NCI-H446 (cell line): ENCODE results near the gene NOD1.
"Not testable (repeated sequence)": the region's sequence is repeated elsewhere in the genome, so short reads cannot be mapped to it uniquely, and the experiment has no call there.

Experiments
- DNase-seq, 2 experiments: peaks; one replicate each; lab custom pipeline; 2025; lab: John Stamatoyannopoulos, UW

NOD1 gene, protein sequence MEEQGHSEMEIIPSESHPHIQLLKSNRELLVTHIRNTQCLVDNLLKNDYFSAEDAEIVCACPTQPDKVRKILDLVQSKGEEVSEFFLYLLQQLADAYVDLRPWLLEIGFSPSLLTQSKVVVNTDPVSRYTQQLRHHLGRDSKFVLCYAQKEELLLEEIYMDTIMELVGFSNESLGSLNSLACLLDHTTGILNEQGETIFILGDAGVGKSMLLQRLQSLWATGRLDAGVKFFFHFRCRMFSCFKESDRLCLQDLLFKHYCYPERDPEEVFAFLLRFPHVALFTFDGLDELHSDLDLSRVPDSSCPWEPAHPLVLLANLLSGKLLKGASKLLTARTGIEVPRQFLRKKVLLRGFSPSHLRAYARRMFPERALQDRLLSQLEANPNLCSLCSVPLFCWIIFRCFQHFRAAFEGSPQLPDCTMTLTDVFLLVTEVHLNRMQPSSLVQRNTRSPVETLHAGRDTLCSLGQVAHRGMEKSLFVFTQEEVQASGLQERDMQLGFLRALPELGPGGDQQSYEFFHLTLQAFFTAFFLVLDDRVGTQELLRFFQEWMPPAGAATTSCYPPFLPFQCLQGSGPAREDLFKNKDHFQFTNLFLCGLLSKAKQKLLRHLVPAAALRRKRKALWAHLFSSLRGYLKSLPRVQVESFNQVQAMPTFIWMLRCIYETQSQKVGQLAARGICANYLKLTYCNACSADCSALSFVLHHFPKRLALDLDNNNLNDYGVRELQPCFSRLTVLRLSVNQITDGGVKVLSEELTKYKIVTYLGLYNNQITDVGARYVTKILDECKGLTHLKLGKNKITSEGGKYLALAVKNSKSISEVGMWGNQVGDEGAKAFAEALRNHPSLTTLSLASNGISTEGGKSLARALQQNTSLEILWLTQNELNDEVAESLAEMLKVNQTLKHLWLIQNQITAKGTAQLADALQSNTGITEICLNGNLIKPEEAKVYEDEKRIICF

DNA sequence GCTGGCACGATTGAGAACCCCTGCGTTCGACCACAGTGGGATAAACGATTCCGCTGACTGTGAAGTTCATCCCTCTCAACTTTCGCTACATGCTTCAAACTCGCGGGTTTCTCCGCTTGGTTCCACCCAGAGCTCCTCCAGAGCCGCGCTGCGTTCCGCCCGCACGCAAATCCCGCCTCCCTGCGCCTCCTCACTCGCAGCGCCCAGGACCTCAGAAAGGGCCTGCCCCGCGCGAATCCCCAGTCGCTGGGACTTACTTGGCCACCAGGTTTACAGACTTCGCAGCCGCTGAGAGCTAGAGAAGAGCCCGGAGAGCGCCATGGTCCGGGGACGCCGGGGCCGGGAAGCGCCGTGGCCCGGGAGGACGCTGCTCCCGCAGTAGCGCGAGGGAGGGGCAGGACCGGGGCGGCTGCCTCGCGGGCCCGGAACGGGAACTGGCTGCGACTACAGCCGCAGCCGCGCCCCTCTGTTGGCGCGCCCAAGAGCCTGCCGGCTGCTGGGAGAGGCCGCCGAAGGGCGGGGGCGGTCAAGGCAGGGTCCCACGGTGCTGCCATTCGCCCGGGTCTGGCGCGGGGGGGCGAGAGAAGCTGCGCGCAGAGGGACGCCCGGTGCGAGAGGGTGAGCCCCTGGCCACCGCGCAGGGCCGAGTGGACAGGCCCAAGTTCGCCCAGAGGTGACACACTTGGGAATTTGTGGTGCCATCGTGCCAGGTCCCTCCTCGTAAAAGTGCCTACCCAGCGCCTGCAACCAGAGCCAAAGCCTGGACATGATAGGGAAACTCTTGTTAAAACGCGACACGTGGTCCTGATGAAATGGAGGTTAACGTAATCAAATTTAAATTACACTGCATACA is at the start of gene NOD1:
TSS of gene NOD1 (minus strand) at position 436 of the 853 bp plus-strand sequence. CDS start 21,863 bp downstream, outside the sequence.
- peak; percentile 15 to 77 for DNase-seq

DNA sequence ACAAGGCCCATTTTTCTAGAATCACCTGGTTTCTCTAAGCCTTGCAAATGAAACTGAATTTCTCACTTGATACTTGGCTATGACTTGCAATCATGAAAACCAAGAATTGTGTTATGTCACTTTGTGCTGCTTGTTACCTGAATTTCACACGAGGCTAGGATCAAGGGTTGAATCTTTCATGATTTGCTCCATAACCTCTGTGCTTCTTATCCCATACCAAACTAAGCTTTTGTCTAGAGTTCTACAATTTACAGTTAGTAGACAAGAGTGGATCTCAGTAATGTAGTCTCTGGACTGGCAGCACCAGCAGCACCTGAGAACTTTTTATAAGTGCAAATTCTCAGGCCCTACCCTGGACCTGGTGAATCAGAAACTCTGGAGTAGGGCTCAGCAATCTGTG is 48.7 kb upstream of the NOD1 start:
- not testable (repeated sequence) for DNase-seq

- DNase-seq, result no peak
Observed at GRCh38 chr7:30526163-30526562, 47.6 kb upstream of the NOD1 start.

- DNase-seq, result no peak
Observed at GRCh38 chr7:30525429-30525828, 46.8 kb upstream of the NOD1 start.

- DNase-seq, result no peak
Observed at GRCh38 chr7:30524545-30524944, 46.0 kb upstream of the NOD1 start.

DNA sequence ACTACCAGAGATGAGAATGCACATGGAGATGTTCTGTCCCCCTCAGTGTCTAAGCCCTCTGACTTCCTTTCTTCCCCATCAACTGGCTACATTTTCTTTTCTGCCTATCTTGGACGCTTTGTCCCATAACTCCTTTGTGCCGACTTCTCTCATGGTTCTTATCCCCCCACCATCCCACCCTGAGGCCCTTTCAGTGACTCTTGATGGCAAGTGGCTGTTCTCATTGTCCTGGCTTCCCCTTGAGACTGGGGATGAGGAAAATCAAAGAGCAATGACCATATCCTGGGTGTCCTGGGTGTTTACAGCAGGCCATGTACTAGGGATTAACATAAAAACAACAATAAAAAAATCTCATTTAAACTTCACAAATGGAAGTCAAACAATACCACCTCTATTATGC is 44.9 kb upstream of the NOD1 start:
- DNase-seq, result no peak

- DNase-seq, result no peak
Observed at GRCh38 chr7:30522159-30522558, 43.6 kb upstream of the NOD1 start.

DNA sequence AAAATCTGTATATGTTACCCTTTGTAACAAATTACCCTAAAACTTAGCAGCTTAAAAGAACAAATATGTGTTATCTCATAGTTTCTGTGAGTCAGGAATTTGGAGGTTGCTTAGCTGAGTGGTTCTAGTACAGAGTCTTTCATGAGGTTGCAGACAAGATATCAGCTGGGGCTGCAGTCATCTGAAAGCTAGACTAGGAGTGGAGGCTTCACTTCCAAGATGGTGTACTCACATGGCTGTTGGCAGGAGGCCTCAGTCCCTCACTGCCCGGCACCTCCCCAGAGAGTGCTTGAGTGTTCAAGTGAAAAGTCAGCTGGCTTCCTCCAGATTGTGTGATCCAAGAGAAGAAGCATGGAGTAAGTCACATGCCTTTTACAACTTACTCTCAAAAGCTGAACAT is 42.9 kb upstream of the NOD1 start:
- DNase-seq, result peak in 1 of 2 experiments; percentile 28

GRCh38 chr7:30519122-30519521 is 40.5 kb upstream of the NOD1 start:
- no peak for DNase-seq

GRCh38 chr7:30515761-30516160 is 37.2 kb upstream of the NOD1 start:
- DNase-seq, result no peak

DNA sequence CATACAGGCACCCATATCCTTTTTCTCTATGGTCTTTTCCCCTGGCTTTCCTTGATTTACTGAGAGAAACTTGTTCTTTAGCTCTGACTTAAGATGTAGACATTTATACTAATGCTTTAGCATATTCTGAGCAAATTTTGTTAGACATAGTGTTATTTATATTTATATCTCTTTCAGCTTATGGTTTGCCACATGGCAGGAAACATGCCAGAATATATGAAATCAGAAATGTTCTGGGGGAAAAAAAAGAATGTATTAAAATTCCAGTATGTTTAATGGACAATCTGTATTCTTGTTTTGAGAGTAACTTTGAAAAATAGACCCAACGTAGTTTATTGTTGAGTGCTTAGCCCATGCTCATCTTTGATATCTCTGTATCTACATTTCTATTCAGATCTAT is 36.2 kb upstream of the NOD1 start:
- no peak for DNase-seq

GRCh38 chr7:30514177-30514576 is 35.6 kb upstream of the NOD1 start:
- no peak for DNase-seq

DNA sequence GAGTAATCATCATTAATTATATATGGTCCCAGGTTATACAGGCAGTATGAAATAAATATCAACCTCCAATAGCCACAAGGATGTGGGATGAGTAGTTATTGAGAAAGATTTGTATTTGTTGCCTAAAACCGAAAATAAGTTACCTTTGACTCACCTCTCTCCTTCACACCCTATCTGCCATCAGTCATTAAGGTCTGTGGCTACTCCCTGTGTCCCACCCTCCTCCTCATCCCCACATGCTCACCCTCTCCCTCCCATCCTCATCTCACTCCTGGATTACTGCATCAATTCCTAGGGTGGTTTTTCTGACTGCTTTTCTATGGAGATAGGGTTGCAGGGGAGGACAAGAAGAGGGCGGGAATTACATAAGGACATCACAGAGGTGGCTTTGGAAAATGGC is 35.2 kb upstream of the NOD1 start:
- DNase-seq, result no peak

- no peak for DNase-seq
Observed at GRCh38 chr7:30511973-30512662, 33.5 kb upstream of the NOD1 start.

- DNase-seq, result no peak
Observed at GRCh38 chr7:30511494-30511893, 32.9 kb upstream of the NOD1 start.

- DNase-seq, result peak; percentile 8 to 57
Observed at GRCh38 chr7:30510124-30511075, 31.8 kb upstream of the NOD1 start.

DNA sequence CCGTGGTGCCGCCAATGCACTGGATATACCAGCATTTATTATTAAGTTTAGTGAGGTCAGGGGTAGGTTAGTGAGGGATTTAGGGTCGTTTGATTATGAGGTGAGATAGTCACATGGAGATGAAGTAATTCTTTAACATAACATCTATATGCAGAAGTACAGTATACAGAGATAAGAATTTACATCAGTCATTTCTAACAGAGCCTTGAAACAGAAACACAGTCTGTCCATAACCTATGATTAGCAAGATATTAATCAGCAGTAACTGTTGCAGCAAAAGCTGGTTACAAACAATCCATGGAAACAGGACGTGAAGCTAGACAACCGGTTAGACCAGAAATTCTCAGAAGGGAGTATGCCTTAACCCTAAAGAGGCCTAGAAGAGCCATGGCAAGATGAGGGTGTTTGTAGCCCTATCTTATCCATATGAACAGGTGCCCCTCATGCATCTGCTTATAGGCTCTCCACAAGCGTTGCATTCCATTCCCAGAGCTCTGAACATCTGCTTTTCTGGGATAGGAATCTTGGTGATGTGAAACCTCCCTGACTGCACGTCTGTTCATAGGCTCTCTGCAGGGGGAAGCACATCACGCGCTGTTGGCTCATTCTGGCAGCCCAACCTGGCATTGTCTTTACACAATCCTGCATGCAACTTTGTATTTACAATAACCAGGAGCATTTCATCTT is 30.7 kb upstream of the NOD1 start:
- DNase-seq, result not testable (repeated sequence)

- DNase-seq, result not testable (repeated sequence)
Observed at GRCh38 chr7:30507346-30507900, 28.8 kb upstream of the NOD1 start.

- no peak for DNase-seq
Observed at GRCh38 chr7:30505174-30505697, 26.7 kb upstream of the NOD1 start.
